ENCODE measurements around the gene CCDC137.

CCDC137 gene

DNA sequence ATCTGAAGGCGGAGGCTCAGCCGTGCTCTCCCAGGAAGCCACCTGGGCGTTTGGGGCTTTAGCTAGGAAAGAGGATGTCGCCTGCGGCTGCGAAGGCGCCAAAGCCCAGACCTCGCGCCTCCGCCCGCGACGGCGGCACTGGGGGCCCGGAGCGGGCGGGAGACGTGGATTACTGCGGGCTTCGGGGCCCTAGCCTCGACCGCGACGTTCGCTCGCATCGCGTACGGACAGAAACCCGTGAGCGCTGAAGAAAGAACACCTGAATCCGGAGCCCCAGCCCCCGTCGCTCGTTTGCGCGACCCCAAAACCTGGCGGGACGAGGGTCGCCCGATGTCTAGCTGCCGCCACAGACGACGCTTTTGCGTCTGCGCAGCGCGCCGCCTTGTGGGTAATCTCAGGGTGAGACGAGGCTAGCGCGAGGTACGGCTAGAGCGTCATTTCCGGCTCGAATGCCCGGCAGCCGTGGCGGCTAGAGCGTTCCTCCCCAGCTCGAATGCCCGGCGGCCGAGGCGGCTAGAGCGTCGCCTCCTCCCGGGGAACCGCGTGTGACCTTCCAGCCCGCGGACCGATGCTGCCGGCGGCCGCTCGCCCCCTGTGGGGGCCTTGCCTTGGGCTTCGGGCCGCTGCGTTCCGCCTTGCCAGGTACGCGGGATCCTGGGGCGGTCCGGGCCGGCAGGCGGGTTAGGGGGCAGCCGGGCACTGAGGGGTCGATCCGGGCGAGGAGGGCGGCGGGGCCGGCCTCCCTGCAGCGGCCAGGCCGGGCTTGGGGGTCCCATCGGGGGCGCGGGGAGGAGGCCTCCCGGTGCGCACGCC, 36.6 kb downstream of the CCDC137 start, which contains the start of gene MRPL12:
Gene MRPL12, plus strand, starts transcription at position 434 of the 813 bp plus-strand sequence. Its CDS starts 135 bp downstream, at position 569.
- peak; percentile 93 for DNase-seq (ENCODE audit: low spot score)

DNA sequence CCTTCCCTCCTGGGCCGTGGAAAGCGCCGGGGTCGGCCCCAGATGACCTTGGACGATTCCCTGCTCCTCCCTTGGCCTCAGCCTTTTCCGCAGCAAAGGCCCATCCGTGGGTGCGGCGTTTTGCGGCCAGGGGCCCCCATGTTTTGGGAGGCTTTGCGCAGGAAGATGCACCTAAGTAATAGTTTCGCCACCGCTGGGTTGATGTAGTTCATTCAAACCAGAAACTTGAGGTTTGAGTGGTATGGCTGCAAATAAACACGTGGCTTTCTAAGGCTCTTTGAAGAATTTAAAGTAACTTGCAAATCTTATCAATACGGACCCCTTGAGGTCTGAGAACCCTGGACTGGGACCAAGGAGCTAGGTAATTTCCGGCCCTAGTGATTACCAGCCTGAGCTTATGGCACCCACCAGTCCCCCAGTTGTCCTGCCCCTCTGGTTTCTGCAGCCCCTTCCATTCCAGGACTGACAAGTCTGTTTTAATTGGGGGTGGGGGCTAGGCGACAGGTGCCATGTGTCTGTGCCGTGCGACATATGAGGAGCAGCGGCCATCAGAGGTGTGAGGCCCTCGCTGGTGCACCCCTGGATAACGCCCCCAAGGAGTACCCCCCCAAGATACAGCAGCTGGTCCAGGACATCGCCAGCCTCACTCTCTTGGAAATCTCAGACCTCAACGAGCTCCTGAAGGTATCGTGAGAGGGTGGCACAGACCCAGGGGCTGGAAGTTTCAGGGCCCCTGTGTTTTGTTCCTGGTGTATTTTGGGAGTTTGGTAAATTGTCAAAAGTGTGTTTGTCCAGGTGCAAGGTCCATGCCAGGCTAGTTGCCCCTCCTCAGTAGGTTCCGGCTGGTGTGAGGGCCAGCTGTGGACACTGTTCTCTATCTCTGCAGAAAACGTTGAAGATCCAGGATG, 37.5 kb downstream of the CCDC137 start:
- no peak for DNase-seq (ENCODE audit: low spot score)

DNA sequence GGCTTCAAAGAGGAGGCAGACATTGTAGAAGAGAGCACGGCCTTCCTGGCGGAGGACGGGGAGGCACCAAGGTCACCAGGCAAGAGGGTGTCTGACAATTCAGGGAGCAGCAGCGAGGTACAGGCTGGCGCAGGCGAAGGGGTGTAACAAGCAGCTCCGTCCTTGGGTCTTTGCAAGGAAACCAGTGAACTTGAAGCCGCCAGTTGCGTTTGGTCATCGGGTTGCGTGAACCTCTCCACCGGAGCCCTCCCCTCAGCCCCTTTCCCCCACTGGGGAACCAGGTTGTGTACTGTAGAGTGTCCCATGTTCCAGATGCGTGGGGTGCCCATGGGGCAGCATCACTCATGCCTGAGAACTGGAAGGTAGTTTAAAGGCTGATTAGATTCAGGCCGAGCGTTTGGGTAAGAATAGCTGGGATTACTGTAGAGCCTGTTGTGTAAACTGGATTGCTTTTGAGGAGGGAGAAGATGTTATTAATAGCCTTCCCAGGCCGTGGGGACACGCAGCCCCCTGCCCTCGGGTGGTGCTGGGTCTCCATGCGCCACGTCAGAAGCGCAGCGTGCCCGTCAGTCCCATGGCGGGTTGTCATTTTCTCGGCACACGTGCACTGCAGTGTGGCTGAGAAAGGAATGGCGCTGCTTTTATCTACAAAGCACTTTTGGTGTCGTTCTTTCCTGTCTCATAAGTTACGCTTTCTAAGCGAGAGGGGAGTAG, 39.1 kb downstream of the CCDC137 start:
- no peak for DNase-seq (ENCODE audit: low spot score)

DNA sequence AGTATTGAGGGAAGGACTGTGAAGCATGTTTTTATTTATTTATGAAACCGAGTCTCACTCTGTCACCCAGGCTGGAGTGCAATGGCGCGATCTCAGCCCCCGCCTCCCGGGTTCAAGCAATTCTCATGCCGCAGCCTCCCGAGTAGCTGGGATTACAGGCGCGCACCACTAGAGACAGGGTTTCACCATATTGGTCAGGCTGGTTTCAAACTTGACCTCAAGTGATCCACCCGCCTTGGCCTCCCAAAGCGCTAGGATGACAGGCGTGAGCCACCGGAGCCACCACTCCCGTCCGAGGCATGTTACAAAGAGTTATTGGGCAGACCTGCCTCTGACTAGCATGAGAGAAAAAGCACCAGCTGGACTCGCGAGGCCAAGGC, 39.7 kb downstream of the CCDC137 start:
- no peak for DNase-seq (ENCODE audit: low spot score)

GRCh38 chr17:81706757-81707624, 40.5 kb downstream of the CCDC137 start:
- DNase-seq (ENCODE audit: low spot score) = no peak

GRCh38 chr17:81707725-81708646, 41.4 kb downstream of the CCDC137 start:
- DNase-seq (ENCODE audit: low spot score) = no peak

DNA sequence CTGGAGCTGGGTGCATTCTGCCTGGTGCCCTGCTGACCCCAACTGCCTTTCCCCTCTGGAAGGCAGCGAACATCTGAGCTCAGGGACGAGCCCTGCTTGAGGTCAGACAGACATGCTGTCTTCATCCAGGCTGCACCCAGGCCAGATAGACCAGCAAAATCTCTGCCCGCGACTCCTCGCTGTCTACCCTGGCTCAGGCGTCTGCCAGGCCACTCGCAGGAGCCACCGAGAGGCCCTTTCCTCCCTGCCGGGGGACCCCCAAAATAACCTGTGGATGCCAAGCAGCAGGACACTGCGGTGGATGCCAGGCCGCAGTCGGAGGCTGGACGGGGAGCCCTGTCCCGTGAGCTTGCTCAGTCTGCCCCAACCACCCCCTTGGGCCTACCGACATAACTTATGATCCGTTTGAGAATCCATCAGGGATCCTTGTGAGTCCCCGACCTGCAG, 42.2 kb downstream of the CCDC137 start:
- no peak for DNase-seq (ENCODE audit: low spot score)

DNA sequence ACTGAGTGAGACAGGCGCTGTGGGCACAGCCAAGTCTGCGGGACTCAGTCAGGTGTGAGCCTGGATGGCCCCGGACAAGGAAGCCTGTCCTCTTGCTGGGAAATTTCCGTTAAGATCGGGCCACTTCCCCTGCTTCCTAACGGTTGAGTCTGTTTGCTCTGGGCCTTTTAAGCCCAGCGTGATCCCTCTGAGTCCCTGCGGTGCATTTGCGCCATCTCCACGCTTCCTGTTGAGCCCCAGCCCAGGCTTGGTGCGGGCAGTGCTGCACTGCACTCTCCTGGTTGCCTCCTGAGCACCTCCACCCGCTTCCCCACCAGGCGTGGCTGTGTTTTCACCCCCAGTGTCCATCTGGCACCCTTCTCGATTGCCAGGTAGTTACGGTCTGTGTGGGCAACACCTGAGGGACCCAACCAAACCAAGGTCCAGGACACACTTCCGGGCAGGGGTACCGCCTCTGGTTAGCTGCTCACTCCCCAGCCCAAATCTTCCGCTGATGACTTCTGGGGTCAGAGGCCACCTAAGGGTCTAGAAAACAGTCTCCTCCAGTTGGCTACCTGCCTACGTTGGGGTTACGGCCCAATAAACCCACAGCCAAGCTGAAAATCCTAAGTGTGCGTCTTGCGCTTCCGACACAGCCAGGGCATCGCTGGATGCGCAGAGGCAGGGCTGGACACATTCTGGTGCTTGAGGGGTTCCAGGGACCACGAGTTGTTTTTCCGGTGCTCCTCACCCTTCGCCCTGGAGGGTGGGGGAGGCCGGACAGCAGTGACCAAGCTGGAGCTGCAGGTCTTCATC, 44.2 kb downstream of the CCDC137 start:
- peak; percentile 30 for DNase-seq (ENCODE audit: low spot score)

DNA sequence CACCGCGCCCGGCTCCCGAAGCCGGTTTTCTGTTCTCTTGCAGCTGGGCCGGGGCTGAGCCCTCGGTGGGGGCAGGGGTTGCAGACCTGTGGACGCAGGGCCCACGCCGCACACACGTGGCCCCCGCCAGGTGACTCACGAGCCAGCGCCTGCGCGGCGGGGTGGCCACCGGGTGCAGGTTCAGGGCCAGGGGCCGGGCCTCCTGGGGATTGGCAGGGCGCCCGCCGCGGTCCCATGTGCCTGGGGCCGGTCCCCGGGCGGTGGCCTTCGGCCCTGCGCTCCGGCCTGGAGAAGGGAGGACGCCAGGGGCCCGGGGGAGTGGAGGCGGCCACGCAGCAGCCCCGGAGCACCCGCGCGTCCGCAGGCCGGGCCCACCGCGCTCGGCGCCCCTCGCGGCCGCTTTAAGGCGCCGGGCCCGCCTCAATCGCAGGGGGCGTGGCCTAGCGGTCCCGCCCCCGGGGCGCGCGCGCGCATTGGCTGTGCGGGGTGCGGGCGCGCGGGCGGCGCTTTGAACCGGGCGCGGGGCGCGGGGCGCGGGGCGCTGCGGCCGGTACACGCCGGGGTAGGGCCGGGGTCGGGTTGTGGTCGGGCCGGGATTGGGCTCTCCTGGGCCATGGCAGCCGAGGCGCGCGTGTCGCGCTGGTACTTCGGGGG, 45.4 kb downstream of the CCDC137 start, which contains the start of gene SLC25A10:
Gene SLC25A10, plus strand, starts transcription at position 471 of the 654 bp plus-strand sequence. Its CDS starts 143 bp downstream, at position 614.
- peak; percentile 95 for DNase-seq (ENCODE audit: low spot score)

GRCh38 chr17:81712468-81713003, 46.0 kb downstream of the CCDC137 start:
- DNase-seq (ENCODE audit: low spot score) = peak; percentile 50

DNA sequence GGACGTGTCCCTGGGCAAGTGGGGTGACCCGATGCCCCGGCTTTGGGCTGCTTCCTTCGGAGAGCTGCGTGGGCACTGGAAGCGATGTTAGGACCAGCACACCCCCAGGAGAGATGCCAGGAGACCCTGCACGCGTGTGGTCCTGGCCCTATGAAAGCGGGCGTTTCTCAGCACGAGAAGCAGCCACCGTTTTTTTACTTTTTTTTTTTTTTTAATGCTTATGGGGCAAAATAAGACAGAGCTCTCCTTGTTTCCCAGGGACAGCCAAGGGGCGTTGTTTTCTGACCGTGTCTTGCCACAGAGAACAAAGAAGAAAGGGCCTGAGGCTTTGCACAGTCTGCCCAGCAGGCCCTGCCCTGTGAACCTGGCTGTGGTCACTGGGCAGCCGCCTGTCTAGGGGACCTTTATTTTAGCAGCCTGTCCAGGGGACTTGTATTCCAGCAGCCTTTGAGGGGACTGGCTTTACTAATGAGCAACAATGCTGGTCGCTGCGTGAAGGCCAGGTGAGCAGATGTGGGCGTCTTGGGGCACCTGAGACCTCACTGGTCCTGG, 46.5 kb downstream of the CCDC137 start:
- DNase-seq (ENCODE audit: low spot score) = peak; percentile 47

- peak; percentile 54 for DNase-seq (ENCODE audit: low spot score)
Observed at GRCh38 chr17:81713556-81714411, 47.2 kb downstream of the CCDC137 start.

DNA sequence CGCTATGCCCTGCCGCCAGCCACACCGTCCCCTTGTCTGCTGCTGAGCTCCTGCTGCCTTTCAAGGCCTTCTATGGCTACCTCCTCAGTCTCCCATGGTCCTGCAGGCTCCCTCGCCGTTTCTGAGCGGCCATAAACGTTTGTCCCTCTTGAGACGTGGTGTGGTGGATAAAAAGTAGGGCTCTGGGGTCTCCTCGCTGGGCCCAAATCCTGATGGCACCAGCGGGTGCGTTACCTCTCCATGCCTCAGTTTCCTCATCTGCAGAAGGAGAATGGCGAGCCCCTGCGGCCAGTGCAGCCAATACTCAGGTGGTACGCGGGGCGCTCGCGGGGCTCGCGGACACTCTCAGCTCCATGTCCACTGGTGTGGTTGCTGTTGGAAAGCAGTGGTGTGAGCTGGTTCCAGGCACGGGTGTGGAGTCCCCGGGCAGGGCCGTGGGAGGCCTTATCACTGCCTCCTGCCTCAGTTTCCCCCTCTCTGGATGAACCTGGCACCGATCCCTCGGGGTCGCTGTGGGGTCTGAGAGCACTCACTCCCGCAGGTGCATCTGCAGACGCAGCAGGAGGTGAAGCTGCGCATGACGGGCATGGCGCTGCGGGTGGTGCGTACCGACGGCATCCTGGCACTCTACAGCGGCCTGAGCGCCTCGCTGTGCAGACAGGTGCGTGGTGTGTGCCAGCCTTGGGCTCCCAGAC, 48.0 kb downstream of the CCDC137 start:
- no peak for DNase-seq (ENCODE audit: low spot score)

GRCh38 chr17:81715107-81715871, 48.8 kb downstream of the CCDC137 start:
- DNase-seq (ENCODE audit: low spot score) = no peak

- DNase-seq (ENCODE audit: low spot score) = no peak
Observed at GRCh38 chr17:81715872-81716673, 49.5 kb downstream of the CCDC137 start.

Data from kidney tubule cell (primary cell).